Measurements from ENCODE around the gene MARCHF10. TPM values are rescaled to one million over a fixed set of nuclear protein-coding genes. Genes with fewer than 3 reads are reported as not detected.

The MARCHF10 gene
- total RNA-seq, 1 experiment from 2014 or later, result 8.0 TPM

GRCh38 chr17:62675701-62676100, 132.4 kb downstream of the MARCHF10 start:
- TF ChIP-seq, protein P1, sequence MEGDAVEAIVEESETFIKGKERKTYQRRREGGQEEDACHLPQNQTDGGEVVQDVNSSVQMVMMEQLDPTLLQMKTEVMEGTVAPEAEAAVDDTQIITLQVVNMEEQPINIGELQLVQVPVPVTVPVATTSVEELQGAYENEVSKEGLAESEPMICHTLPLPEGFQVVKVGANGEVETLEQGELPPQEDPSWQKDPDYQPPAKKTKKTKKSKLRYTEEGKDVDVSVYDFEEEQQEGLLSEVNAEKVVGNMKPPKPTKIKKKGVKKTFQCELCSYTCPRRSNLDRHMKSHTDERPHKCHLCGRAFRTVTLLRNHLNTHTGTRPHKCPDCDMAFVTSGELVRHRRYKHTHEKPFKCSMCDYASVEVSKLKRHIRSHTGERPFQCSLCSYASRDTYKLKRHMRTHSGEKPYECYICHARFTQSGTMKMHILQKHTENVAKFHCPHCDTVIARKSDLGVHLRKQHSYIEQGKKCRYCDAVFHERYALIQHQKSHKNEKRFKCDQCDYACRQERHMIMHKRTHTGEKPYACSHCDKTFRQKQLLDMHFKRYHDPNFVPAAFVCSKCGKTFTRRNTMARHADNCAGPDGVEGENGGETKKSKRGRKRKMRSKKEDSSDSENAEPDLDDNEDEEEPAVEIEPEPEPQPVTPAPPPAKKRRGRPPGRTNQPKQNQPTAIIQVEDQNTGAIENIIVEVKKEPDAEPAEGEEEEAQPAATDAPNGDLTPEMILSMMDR (conservative IDR thresholded peaks at IDR 0.05), result no peak
- no peak for TF ChIP-seq EZH2 (IDR thresholded peaks at IDR 0.05; ENCODE audit: low read depth)
- no peak for DNase-seq
- Histone ChIP-seq H3K4me3 (no peak overlapping the region), H4K20me1 (ENCODE audit: insufficient read depth) (no peaks in the 10 kb centered on the region), H2AFZ (no peak overlapping the region), H3K79me2 (ENCODE audit: low read depth) (no peaks in the 10 kb centered on the region), H3K27me3 (ENCODE audit: insufficient read depth, low read depth) (no peaks in the 10 kb centered on the region), H3K4me1 (replicated peaks; ENCODE audit: insufficient read depth) (no peaks in the 10 kb centered on the region), H3K9me3 (ENCODE audit: insufficient read depth, low read depth) (no peaks in the 10 kb centered on the region), H3K9me2 (ENCODE audit: insufficient read depth) (no peaks in the 10 kb centered on the region), H3K27ac (no peak overlapping the region), H3K4me2 (no peak overlapping the region), H3F3A (ENCODE audit: insufficient read depth, low read depth) (no peaks in the 10 kb centered on the region; the same call in none of the 2 replicates), H3K36me3 (ENCODE audit: low read depth) (no peaks in the 10 kb centered on the region)
- POLR2A ChIA-PET (ENCODE audit: unreplicated experiment), result no interaction called here
- CTCF ChIA-PET, result no interaction called here
- no TSS peak for BruUV-seq (replicated peaks)
- intact Hi-C loops (cut with micrococcal nuclease; ENCODE audit: unreplicated experiment), result loop anchor here (10.0 kb wide), 1 partner anchor 939 kb away; no protein-coding TSS in a partner anchor

DNA sequence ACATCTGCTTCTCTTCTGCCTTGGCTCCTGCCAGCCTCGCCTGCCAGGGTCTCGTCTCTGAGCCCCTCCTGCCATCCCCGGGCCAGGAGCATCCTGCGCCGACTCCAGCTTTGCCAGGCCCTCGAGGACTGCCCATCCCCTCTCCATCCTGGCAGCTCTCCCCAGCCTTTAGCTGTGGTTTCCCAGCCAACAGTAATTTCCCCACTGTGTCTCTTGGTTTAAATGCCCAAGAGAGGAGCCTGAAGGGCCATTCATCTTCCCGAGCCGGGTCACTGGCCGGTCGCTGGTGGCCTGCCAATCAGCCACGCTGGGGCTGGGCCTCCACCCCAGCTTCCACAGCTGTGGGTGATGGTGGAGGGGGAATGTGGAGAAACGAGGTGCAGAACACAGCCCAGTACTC, 132.9 kb downstream of the MARCHF10 start:
- H3K36me3 ChIP-seq (ENCODE audit: low read depth), result no peaks in the 10 kb centered on the region
- H3K27me3 ChIP-seq (ENCODE audit: insufficient read depth, low read depth), result no peaks in the 10 kb centered on the region
- no peaks in the 10 kb centered on the region for H3K4me1 ChIP-seq (replicated peaks; ENCODE audit: insufficient read depth)
- H3K27ac ChIP-seq, result no peak overlapping the region
- ChIA-PET CTCF (no interaction called here), POLR2A (ENCODE audit: unreplicated experiment) (no interaction called here)
- TF ChIP-seq, protein P1 (conservative IDR thresholded peaks at IDR 0.05), result no peak
- TF ChIP-seq EZH2 (IDR thresholded peaks at IDR 0.05; ENCODE audit: low read depth), result no peak
- H2AFZ ChIP-seq, result no peak overlapping the region
- no peak overlapping the region for H3K4me2 ChIP-seq
- H3K79me2 ChIP-seq (ENCODE audit: low read depth), result no peaks in the 10 kb centered on the region
- H4K20me1 ChIP-seq (ENCODE audit: insufficient read depth), result no peaks in the 10 kb centered on the region
- no peak overlapping the region for H3K4me3 ChIP-seq
- no peak for DNase-seq
- intact Hi-C loops (cut with micrococcal nuclease; ENCODE audit: unreplicated experiment), result loop anchor here (10.0 kb wide), 1 partner anchor 940 kb away; no protein-coding TSS in a partner anchor
- H3K9me3 ChIP-seq (ENCODE audit: insufficient read depth, low read depth), result no peaks in the 10 kb centered on the region
- H3K9me2 ChIP-seq (ENCODE audit: insufficient read depth), result no peaks in the 10 kb centered on the region
- no peaks in the 10 kb centered on the region; the same call in none of the 2 replicates for H3F3A ChIP-seq (ENCODE audit: insufficient read depth, low read depth)
- no TSS peak for BruUV-seq (replicated peaks)

- H3K4me3 ChIP-seq, result no peak overlapping the region
- no peaks in the 10 kb centered on the region for H3K9me2 ChIP-seq (ENCODE audit: insufficient read depth)
- DNase-seq, result no peak
- no peak overlapping the region for H3K4me2 ChIP-seq
- no peaks in the 10 kb centered on the region for H3K27me3 ChIP-seq (ENCODE audit: insufficient read depth, low read depth)
- H3F3A ChIP-seq (ENCODE audit: insufficient read depth, low read depth), result no peaks in the 10 kb centered on the region; the same call in none of the 2 replicates
- TF ChIP-seq EZH2 (IDR thresholded peaks at IDR 0.05; ENCODE audit: low read depth), result no peak
- TF ChIP-seq, protein P1 (conservative IDR thresholded peaks at IDR 0.05), result no peak
- H3K4me1 ChIP-seq (replicated peaks; ENCODE audit: insufficient read depth), result no peaks in the 10 kb centered on the region
- no peaks in the 10 kb centered on the region for H3K79me2 ChIP-seq (ENCODE audit: low read depth)
- ChIA-PET POLR2A (ENCODE audit: unreplicated experiment) (no interaction called here), CTCF (no interaction called here)
- no TSS peak for BruUV-seq (replicated peaks)
- H4K20me1 ChIP-seq (ENCODE audit: insufficient read depth), result no peaks in the 10 kb centered on the region
- no peaks in the 10 kb centered on the region for H3K9me3 ChIP-seq (ENCODE audit: insufficient read depth, low read depth)
- no peaks in the 10 kb centered on the region for H3K36me3 ChIP-seq (ENCODE audit: low read depth)
- H2AFZ ChIP-seq, result no peak overlapping the region
- H3K27ac ChIP-seq, result no peak overlapping the region
- intact Hi-C loops (cut with micrococcal nuclease; ENCODE audit: unreplicated experiment), result loop anchor here (5.0 to 10.0 kb wide), 2 partner anchors 802 to 940 kb away; partner anchors contain the start of gene ACE
Measured at GRCh38 chr17:62674841-62675240, 133.3 kb downstream of the MARCHF10 start.
